GM12891 (cell line): ENCODE measurements around the gene VEZT. TPM values are rescaled to one million over a fixed set of nuclear protein-coding genes. Genes with fewer than 3 reads are reported as not detected.

Experiments
- DNase-seq: peaks from one replicate; pipeline ENCODE4 v3.0.0; 2011; ENCODE audit warnings: low spot score; ENCODE audit not compliant: insufficient read length
- FAIRE-seq: peaks from 2 replicates; lab custom pipeline; 2011; peaks lifted over from hg19 to GRCh38; lab: Jason Lieb, UNC
- PAX5 ChIP-seq: IDR thresholded peaks from 2 replicates; pipeline ENCODE4 v1.6.1; 2011; ENCODE audit warnings: low read length, moderate library complexity, mild to moderate bottlenecking; ENCODE audit not compliant: insufficient read depth, severe bottlenecking
- POLR2A ChIP-seq: IDR thresholded peaks from 2 replicates; pipeline ENCODE4 v1.6.1; 2011; ENCODE audit warnings: low read depth, low read length, control low read depth
- POLR2AphosphoS5 ChIP-seq: IDR thresholded peaks from 2 replicates; pipeline ENCODE4 v1.6.1; 2011; ENCODE audit warnings: low read depth, low read length, control low read depth
- POU2F2 ChIP-seq: IDR thresholded peaks from 2 replicates; pipeline ENCODE4 v1.6.1; 2011; ENCODE audit warnings: low read depth, mild to moderate bottlenecking, control low read depth, low read length, moderate library complexity
- SPI1 ChIP-seq: IDR thresholded peaks from 2 replicates; pipeline ENCODE4 v1.6.1; 2011; ENCODE audit warnings: low read depth, low read length, control low read depth
- TAF1 ChIP-seq: IDR thresholded peaks from 2 replicates; pipeline ENCODE4 v1.6.1; 2011; ENCODE audit warnings: low read depth, low read length, control low read depth
- polyA plus RNA-seq: library from polyadenylated mRNA; unstranded; fragments of >200 nt; gene quantifications from one replicate; pipeline ENCODE4 v1.2.1, GENCODE V29; 2012; ENCODE audit warnings: low read depth, missing spikeins, inconsistent platforms; ENCODE audit not compliant: missing spikeins

VEZT gene
- 37.4 TPM for polyA plus RNA-seq

GRCh38 chr12:95217377-95218149, at the start of gene VEZT, which contains the start of gene FGD6:
TSS of gene VEZT (plus strand) at chr12:95217807. CDS start at chr12:95217851, 44 bp downstream.
TSS of gene FGD6 (minus strand) at chr12:95217467. CDS start at chr12:95217240, 227 bp downstream.
- DNase-seq = peak; percentile 82
- peak; percentile 99 for FAIRE-seq
- TF ChIP-seq SPI1 (no peak), POLR2A (peak; percentile 49; the same call in 1 of the 2 replicates), POU2F2 (0 out of 2 replicates have a peak, but pooled peaks have one; percentile 8), PAX5 (no peak), TAF1 (peak; percentile 75), POLR2AphosphoS5 (peak; percentile 66; the same call in 1 of the 2 replicates)

GRCh38 chr12:95168746-95169145, 48.9 kb upstream of the VEZT start:
- no peak for TF ChIP-seq SPI1
- FAIRE-seq (no peak), DNase-seq (no peak)

DNA sequence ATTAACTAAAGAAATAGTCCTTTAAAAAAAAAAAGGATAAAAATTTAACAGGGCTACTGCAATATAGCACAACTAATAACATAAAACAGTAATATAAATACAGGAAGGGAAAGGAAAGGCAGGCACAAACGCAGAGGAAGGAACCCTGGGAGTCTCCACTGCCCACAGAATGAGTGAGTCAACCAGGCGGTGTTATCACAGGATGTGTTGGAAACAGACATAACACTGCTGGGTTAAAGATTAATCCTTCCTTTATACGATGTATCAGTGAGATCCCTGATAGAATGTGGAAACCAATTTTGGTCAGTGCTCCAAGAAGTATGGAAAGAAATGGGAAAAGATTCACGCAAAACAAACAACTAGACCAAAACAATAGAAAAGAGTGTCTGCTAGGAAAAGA, 48.2 kb upstream of the VEZT start:
- FAIRE-seq (no peak), DNase-seq (no peak)
- TF ChIP-seq PAX5 = no peak
- no peak for TF ChIP-seq SPI1
- TF ChIP-seq POLR2AphosphoS5 = no peak
- TF ChIP-seq POLR2A = no peak

GRCh38 chr12:95173392-95174251, 44.0 kb upstream of the VEZT start:
- TF ChIP-seq TAF1 = no peak
- no peak for TF ChIP-seq POLR2A
- TF ChIP-seq POU2F2 = no peak
- no peak for TF ChIP-seq POLR2AphosphoS5
- no peak for TF ChIP-seq SPI1
- TF ChIP-seq PAX5 = no peak
- no peak for DNase-seq
- no peak for FAIRE-seq

- TF ChIP-seq SPI1 (peak; percentile 61), POLR2A (no peak)
- DNase-seq (no peak), FAIRE-seq (no peak)
Observed at GRCh38 chr12:95177201-95177768, 40.3 kb upstream of the VEZT start.

DNA sequence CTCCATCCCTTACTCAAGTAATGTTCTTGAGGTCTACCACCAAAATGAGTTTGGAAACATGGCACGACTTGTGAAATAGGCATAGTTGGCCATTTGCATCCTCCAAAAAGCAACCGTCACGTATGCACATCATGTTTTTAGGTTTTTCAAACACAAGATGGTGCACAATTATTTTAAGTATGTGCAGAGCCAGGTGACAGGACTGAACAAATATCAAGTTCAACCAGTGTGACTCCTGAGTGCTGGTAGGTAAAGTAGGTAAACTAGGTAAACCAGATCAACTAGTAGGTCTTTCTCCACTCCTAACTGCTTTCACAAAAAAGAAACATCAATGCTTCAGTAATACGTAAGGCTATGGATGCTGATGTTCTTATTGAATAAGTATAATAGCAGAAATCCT, 39.5 kb upstream of the VEZT start:
- no peak for FAIRE-seq
- no peak for TF ChIP-seq SPI1
- no peak for TF ChIP-seq TAF1
- TF ChIP-seq POU2F2 = no peak
- no peak for TF ChIP-seq POLR2AphosphoS5
- no peak for TF ChIP-seq POLR2A
- TF ChIP-seq PAX5 = no peak
- no peak for DNase-seq

DNA sequence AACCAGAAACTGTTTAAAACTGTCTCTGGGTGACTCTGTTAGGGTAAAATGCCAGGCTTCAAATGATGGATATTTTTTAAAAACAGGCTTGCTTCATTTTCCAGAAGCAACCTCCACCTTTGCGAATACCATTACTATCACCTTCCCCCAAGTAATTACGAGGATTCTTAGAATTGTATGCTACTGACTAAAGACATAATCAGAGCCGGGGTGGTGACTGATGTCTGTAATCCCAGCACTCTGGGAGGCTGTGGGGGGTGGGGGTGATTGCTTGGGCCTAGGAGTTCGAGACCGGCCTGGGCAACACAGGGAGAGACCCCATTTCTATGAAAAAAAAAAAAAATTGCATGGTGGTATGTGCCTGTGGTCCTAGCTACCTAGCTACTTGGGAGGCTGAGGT, 38.6 kb upstream of the VEZT start:
- no peak for DNase-seq
- no peak for FAIRE-seq
- TF ChIP-seq POLR2AphosphoS5 (no peak), SPI1 (no peak), PAX5 (no peak), POLR2A (no peak), TAF1 (no peak)

- no peak for FAIRE-seq
- TF ChIP-seq TAF1 = no peak
- no peak for TF ChIP-seq PAX5
- no peak for TF ChIP-seq POLR2AphosphoS5
- TF ChIP-seq POLR2A = no peak
- no peak for TF ChIP-seq SPI1
- TF ChIP-seq POU2F2 = no peak
- no peak for DNase-seq
Observed at GRCh38 chr12:95181103-95181502, 36.5 kb upstream of the VEZT start.

DNA sequence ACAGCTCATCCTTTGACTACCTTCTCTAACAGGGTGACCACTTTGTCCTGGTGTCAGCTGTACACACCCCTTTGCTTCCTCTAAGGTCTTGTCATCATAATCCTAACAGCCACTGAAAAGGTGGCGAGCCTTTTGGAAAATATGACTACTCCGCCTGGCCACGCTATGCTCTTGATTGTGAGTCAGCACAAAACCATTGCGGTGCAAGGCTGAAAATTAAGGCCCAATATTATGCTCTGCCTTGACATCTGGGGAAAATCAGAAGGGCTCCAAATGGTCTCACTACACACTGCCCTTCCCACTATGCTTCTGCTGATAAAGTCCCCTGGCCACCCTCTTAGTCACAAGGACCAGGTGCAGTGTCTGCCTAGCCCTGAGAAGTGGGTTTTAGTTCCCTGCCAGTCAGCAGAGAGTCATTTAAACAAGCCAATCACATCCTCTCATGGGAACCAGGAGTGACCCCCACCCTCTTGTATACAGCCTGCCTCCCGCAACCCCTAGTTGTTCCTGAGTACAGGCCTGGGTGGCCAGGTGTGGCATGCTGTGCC, 34.7 kb upstream of the VEZT start:
- DNase-seq = peak; percentile 16
- FAIRE-seq = peak; percentile 97
- TF ChIP-seq POLR2A (no peak), TAF1 (no peak), PAX5 (no peak), POU2F2 (no peak; the same call in 1 of the 2 replicates), SPI1 (no peak), POLR2AphosphoS5 (no peak)
